H9 (cell line): ENCODE measurements around the gene CLIP3. TPM values are rescaled to one million over a fixed set of nuclear protein-coding genes. Genes with fewer than 3 reads are reported as not detected.

Experiments used
- DNase-seq: peaks from one replicate; pipeline ENCODE4 v3.0.0-alpha.2; 2017
- H2AFZ ChIP-seq: one replicate; pipeline ENCODE4 v1.6.1; 2013; ENCODE audit warnings: mild to moderate bottlenecking, low read length, control low read depth, moderate library complexity
- H2AK5ac ChIP-seq: 2 replicates; pipeline ENCODE4 v1.6.1; 2013; ENCODE audit warnings: low read length, control low read depth, mixed read lengths; ENCODE audit not compliant: insufficient read length
- H2BK120ac ChIP-seq: one replicate; pipeline ENCODE4 v1.6.1; 2013; ENCODE audit warnings: low read depth, mild to moderate bottlenecking, low read length, control low read depth, inconsistent platforms; ENCODE audit not compliant: poor library complexity, severe bottlenecking
- H2BK12ac ChIP-seq: 2 replicates; pipeline ENCODE4 v1.6.1; 2013; ENCODE audit warnings: low read length, control low read depth, mixed read lengths, low read depth; ENCODE audit not compliant: insufficient read length
- H2BK15ac ChIP-seq: 2 replicates; pipeline ENCODE4 v1.6.1; 2013; ENCODE audit warnings: low read depth, low read length, control low read depth
- H2BK20ac ChIP-seq: one replicate; pipeline ENCODE4 v1.6.1; 2013; ENCODE audit warnings: low read depth, mild to moderate bottlenecking, low read length, control low read depth, inconsistent platforms; ENCODE audit not compliant: poor library complexity, severe bottlenecking
- H2BK5ac ChIP-seq: 2 replicates; pipeline ENCODE4 v1.6.1; 2013; ENCODE audit warnings: low read length, control low read depth, mixed read lengths; ENCODE audit not compliant: insufficient read length
- H3K14ac ChIP-seq: 2 replicates; pipeline ENCODE4 v1.6.1; 2013; ENCODE audit warnings: low read length, control low read depth; ENCODE audit not compliant: insufficient read depth
- H3K18ac ChIP-seq: 2 replicates; pipeline ENCODE4 v1.6.1; 2013; ENCODE audit warnings: low read depth, mild to moderate bottlenecking, mixed read lengths, low read length, control low read depth; ENCODE audit not compliant: insufficient read length
- H3K23ac ChIP-seq: 2 replicates; pipeline ENCODE4 v1.6.1; 2013; ENCODE audit warnings: low read length, control low read depth, mixed read lengths, low read depth; ENCODE audit not compliant: insufficient read length
- H3K23me2 ChIP-seq: 2 replicates; pipeline ENCODE4 v1.6.1; 2013; ENCODE audit warnings: low read depth, mild to moderate bottlenecking, mixed read lengths, low read length, control low read depth; ENCODE audit not compliant: insufficient read length, poor library complexity, severe bottlenecking
- H3K27ac ChIP-seq: 2 replicates; pipeline ENCODE4 v1.5.1; 2013; ENCODE audit warnings: low read length, control low read depth, mixed read lengths, low read depth; ENCODE audit not compliant: insufficient read length
- H3K27me3 ChIP-seq: 2 replicates; pipeline ENCODE4 v1.6.1; 2013; ENCODE audit warnings: low read length, control low read depth, inconsistent platforms; ENCODE audit not compliant: insufficient read depth
- H3K4ac ChIP-seq: 2 replicates; pipeline ENCODE4 v1.6.1; 2013; ENCODE audit warnings: low read depth, mild to moderate bottlenecking, control low read depth, inconsistent platforms, low read length, moderate library complexity
- H3K4me1 ChIP-seq: 2 replicates; pipeline ENCODE4 v1.6.1; 2013; ENCODE audit warnings: low read length, control low read depth, inconsistent platforms; ENCODE audit not compliant: insufficient read depth
- H3K4me2 ChIP-seq: 2 replicates; pipeline ENCODE4 v1.6.1; 2013; ENCODE audit warnings: low read length, control low read depth, mixed read lengths; ENCODE audit not compliant: insufficient read length, insufficient read depth
- H3K56ac ChIP-seq: 2 replicates; pipeline ENCODE4 v1.6.1; 2013; ENCODE audit warnings: low read depth, mild to moderate bottlenecking, mixed read lengths, low read length, control low read depth; ENCODE audit not compliant: insufficient read length
- H3K79me1 ChIP-seq: 2 replicates; pipeline ENCODE4 v1.6.1; 2013; ENCODE audit warnings: low read depth, mild to moderate bottlenecking, moderate library complexity, low read length, control low read depth, inconsistent platforms; ENCODE audit not compliant: insufficient read depth, poor library complexity, severe bottlenecking
- H3K79me2 ChIP-seq: 2 replicates; pipeline ENCODE4 v1.6.1; 2013; ENCODE audit warnings: low read length, control low read depth, inconsistent platforms; ENCODE audit not compliant: insufficient read depth
- H3K9ac ChIP-seq: 2 replicates; pipeline ENCODE4 v1.6.1; 2013; ENCODE audit warnings: low read length, control low read depth, mixed read lengths; ENCODE audit not compliant: insufficient read length; ENCODE audit errors: extremely low read depth
- H3K9me3 ChIP-seq: one replicate; pipeline ENCODE4 v1.6.1; 2013; ENCODE audit warnings: low read depth, low read length, inconsistent platforms; ENCODE audit not compliant: control insufficient read depth
- H3T11ph ChIP-seq: one replicate; pipeline ENCODE4 v1.6.1; 2013; ENCODE audit warnings: mild to moderate bottlenecking, low read length, control low read depth, inconsistent platforms
- H4K20me1 ChIP-seq: one replicate; pipeline ENCODE4 v1.6.1; 2013; ENCODE audit not compliant: control insufficient read depth, insufficient read length, insufficient read depth
- H4K5ac ChIP-seq: 2 replicates; pipeline ENCODE4 v1.6.1; 2013; ENCODE audit warnings: low read depth, mild to moderate bottlenecking, mixed read lengths, low read length, control low read depth; ENCODE audit not compliant: insufficient read length
- H4K8ac ChIP-seq: replicated peaks from 2 replicates; pipeline ENCODE4 v1.6.1; 2013; ENCODE audit warnings: low read length, control low read depth, mixed read lengths, low read depth; ENCODE audit not compliant: insufficient read length
- H4K91ac ChIP-seq: 2 replicates; pipeline ENCODE4 v1.6.1; 2013; ENCODE audit warnings: low read depth, mild to moderate bottlenecking, moderate library complexity, mixed read lengths, low read length, control low read depth; ENCODE audit not compliant: insufficient read length
- H3K27ac Mint-ChIP-seq, 3 experiments: 2 replicates in 2 of 3; 3 replicates in 1 of 3; pipeline ENCODE4 v1.8.0; 2020 to 2021; ENCODE audit warnings: mixed read lengths in 3 of 3, mild to moderate bottlenecking in 1 of 3, moderate library complexity in 1 of 3
- H3K27me3 Mint-ChIP-seq: 2 replicates; pipeline ENCODE4 v1.8.0; 2021; ENCODE audit warnings: low read depth, mild to moderate bottlenecking, moderate library complexity, mixed read lengths
- H3K36me3 Mint-ChIP-seq, 3 experiments: 2 replicates in 2 of 3; 3 replicates in 1 of 3; pipeline ENCODE4 v1.8.0; 2020 to 2021; ENCODE audit warnings: low read depth in 3 of 3, mixed read lengths in 3 of 3; ENCODE audit not compliant: insufficient read depth in 1 of 3
- H3K4me1 Mint-ChIP-seq, 2 experiments: 2 replicates each; pipeline ENCODE4 v1.8.0; 2020; ENCODE audit warnings: mixed read lengths in 2 of 2
- H3K4me3 Mint-ChIP-seq, 2 experiments: 2 replicates in 1 of 2; 3 replicates in 1 of 2; pipeline ENCODE4 v1.8.0; 2020 to 2021; ENCODE audit warnings: mild to moderate bottlenecking in 2 of 2, mixed read lengths in 2 of 2, moderate library complexity in 1 of 2
- H3K9me3 Mint-ChIP-seq, 2 experiments: 2 replicates in 1 of 2; 3 replicates in 1 of 2; pipeline ENCODE4 v1.8.0; 2020; ENCODE audit warnings: mild to moderate bottlenecking in 2 of 2, mixed read lengths in 2 of 2, moderate library complexity in 1 of 2
- CTCF ChIP-seq: fragments of 200-600 bp; sonication (generic); conservative IDR thresholded peaks from 3 replicates; pipeline ENCODE4 v1.8.0; 2021; ENCODE audit warnings: antibody characterized with exemption, mild to moderate bottlenecking
- WGBS: extraction: QIAGEN DNeasy Blood & Tissue Kit; methylation state at CpG from one replicate; pipeline ENCODE4 v1.1.7; 2013; ENCODE audit warnings: missing lambda C conversion rate, low lambda C conversion rate, mixed read lengths; ENCODE audit not compliant: insufficient read length; ENCODE audit errors: extremely low coverage; 5-methylcytosine and 5-hydroxymethylcytosine counted together
- total RNA-seq: library from RNA; stranded (reverse); gene quantifications from 2 replicates; pipeline ENCODE4 v1.2.1, GENCODE V29; 2021

The CLIP3 gene
- total RNA-seq, 1 experiment from 2014 or later, result 19.7 TPM

GRCh38 chr19:35993923-35994598 is 38.6 kb downstream of the CLIP3 start:
- WGBS, result no CpG with 5 or more reads among the region's 49 CpGs
- TF ChIP-seq CTCF, result peak; percentile 55
- Mint-ChIP-seq H3K27me3 (peaks cover 16% of the 10 kb centered on the region), H3K4me3 (peak overlapping the region; percentile 25 to 69; a peak in 4 of 5 replicates), H3K27ac (0 out of 7 replicates have a peak overlapping the region, but pooled peaks of 1 of the 3 experiments have one; percentile 51), H3K9me3 (no peaks in the 10 kb centered on the region; a peak in 1 of 5 replicates), H3K36me3 (peaks cover 5 to 9% (median 5%) of the 10 kb centered on the region in 3 experiments), H3K4me1 (peaks cover 15 to 19% of the 10 kb centered on the region in 2 experiments)
- no peak overlapping the region for H4K5ac ChIP-seq
- no peaks in the 10 kb centered on the region for H3K79me1 ChIP-seq
- no peaks in the 10 kb centered on the region for H3K79me2 ChIP-seq
- H3K9me3 ChIP-seq, result no peaks in the 10 kb centered on the region
- H3K14ac ChIP-seq, result no peak overlapping the region; the same call in 1 of the 2 replicates
- H3K4ac ChIP-seq, result no peak overlapping the region
- no peak overlapping the region for H2BK12ac ChIP-seq
- H3K4me2 ChIP-seq, result no peak overlapping the region
- no peaks in the 10 kb centered on the region for H3K4me1 ChIP-seq
- no peak overlapping the region for H3K23ac ChIP-seq
- H2BK20ac ChIP-seq, result no peak overlapping the region
- H3K9ac ChIP-seq, result no peak overlapping the region
- H3K27me3 ChIP-seq, result no peaks in the 10 kb centered on the region
- H4K20me1 ChIP-seq, result peaks cover 3% of the 10 kb centered on the region
- no peak overlapping the region for H4K91ac ChIP-seq
- H3K18ac ChIP-seq, result no peak overlapping the region
- peak; percentile 71 for DNase-seq
- H4K8ac ChIP-seq, result no peak overlapping the region
- H3K27ac ChIP-seq, result no peak overlapping the region
- H3K56ac ChIP-seq, result no peak overlapping the region
- H2AFZ ChIP-seq, result no peak overlapping the region
- no peak overlapping the region for H2AK5ac ChIP-seq
- peaks cover 6% of the 10 kb centered on the region for H3K23me2 ChIP-seq
- H3T11ph ChIP-seq, result no peak overlapping the region
- no peak overlapping the region for H2BK5ac ChIP-seq
- H2BK15ac ChIP-seq, result no peak overlapping the region
- no peak overlapping the region for H2BK120ac ChIP-seq
